Neuronal stem cell (in vitro differentiated cells): ENCODE results near the gene PAPSS2.

Source experiments
- DNase-seq: peaks from one replicate; pipeline ENCODE4 v3.0.0-alpha.2; 2013; ENCODE audit warnings: low spot score
- H2AFZ ChIP-seq: one replicate; pipeline ENCODE4 v1.6.1; 2013; ENCODE audit warnings: mild to moderate bottlenecking, low read length, inconsistent platforms
- H2AK5ac ChIP-seq: 2 replicates; pipeline ENCODE4 v1.6.1; 2013; ENCODE audit warnings: low read depth, mild to moderate bottlenecking, inconsistent platforms, low read length, moderate library complexity, mixed read lengths
- H2BK120ac ChIP-seq: 2 replicates; pipeline ENCODE4 v1.6.1; 2013; ENCODE audit warnings: low read depth, mild to moderate bottlenecking, inconsistent platforms, low read length, moderate library complexity, mixed read lengths
- H2BK12ac ChIP-seq: one replicate; pipeline ENCODE4 v1.6.1; 2013; ENCODE audit warnings: low read length, inconsistent platforms
- H2BK15ac ChIP-seq: 2 replicates; pipeline ENCODE4 v1.6.1; 2013; ENCODE audit warnings: mild to moderate bottlenecking, low read length, inconsistent platforms, mixed read lengths
- H2BK5ac ChIP-seq: one replicate; pipeline ENCODE4 v1.6.1; 2013; ENCODE audit warnings: inconsistent platforms, mild to moderate bottlenecking, low read length, moderate library complexity
- H3K14ac ChIP-seq: one replicate; pipeline ENCODE4 v1.6.1; 2013; ENCODE audit warnings: low read length, inconsistent platforms
- H3K18ac ChIP-seq: 2 replicates; pipeline ENCODE4 v1.6.1; 2013; ENCODE audit warnings: low read length, inconsistent platforms
- H3K23ac ChIP-seq: 2 replicates; pipeline ENCODE4 v1.6.1; 2013; ENCODE audit warnings: low read depth, mild to moderate bottlenecking, mixed read lengths, low read length, inconsistent platforms; ENCODE audit not compliant: poor library complexity
- H3K27ac ChIP-seq: replicated peaks from 3 replicates; pipeline ENCODE4 v1.5.1; 2013; ENCODE audit warnings: low read length, inconsistent platforms
- H3K27me3 ChIP-seq, 3 experiments: 2 replicates each; pipeline ENCODE4 v1.6.1; 2013; ENCODE audit warnings: low read length in 3 of 3, mild to moderate bottlenecking in 2 of 3, inconsistent platforms in 1 of 3, low read depth in 1 of 3, mixed read lengths in 1 of 3, moderate library complexity in 1 of 3; ENCODE audit not compliant: control insufficient read depth in 3 of 3, insufficient read depth in 3 of 3
- H3K36me3 ChIP-seq, 2 donors: replicated peaks in 1 of 2; 2 replicates each; pipeline ENCODE4 v1.6.1; 2013; ENCODE audit warnings: low read length in 2 of 2; ENCODE audit not compliant: control insufficient read depth in 2 of 2, insufficient read depth in 2 of 2
- H3K4ac ChIP-seq: 2 replicates; pipeline ENCODE4 v1.6.1; 2013; ENCODE audit warnings: inconsistent platforms, mild to moderate bottlenecking, low read length, moderate library complexity
- H3K4me1 ChIP-seq, 2 donors: 1 replicate in 1 of 2; 2 replicates in 1 of 2; pipeline ENCODE4 v1.6.1; 2013; ENCODE audit warnings: low read length in 2 of 2, low read depth in 1 of 2; ENCODE audit not compliant: control insufficient read depth in 2 of 2, insufficient read depth in 1 of 2
- H3K4me2 ChIP-seq: one replicate; pipeline ENCODE4 v1.6.1; 2013; ENCODE audit warnings: mild to moderate bottlenecking, low read length, inconsistent platforms; ENCODE audit not compliant: insufficient read depth, poor library complexity, severe bottlenecking
- H3K4me3 ChIP-seq, 2 donors: 2 replicates each; pipeline ENCODE4 v1.5.1; 2013; ENCODE audit warnings: low read length in 2 of 2, mild to moderate bottlenecking in 2 of 2, inconsistent platforms in 1 of 2, moderate library complexity in 1 of 2
- H3K79me1 ChIP-seq: one replicate; pipeline ENCODE4 v1.6.1; 2013; ENCODE audit warnings: low read depth, mild to moderate bottlenecking, inconsistent platforms, low read length, moderate library complexity
- H3K9ac ChIP-seq: one replicate; pipeline ENCODE4 v1.6.1; 2013; ENCODE audit warnings: mild to moderate bottlenecking, low read depth, low read length, inconsistent platforms; ENCODE audit not compliant: poor library complexity
- H3K9me3 ChIP-seq, 2 donors: replicated peaks in 1 of 2; 2 replicates each; pipeline versions ENCODE3 to v1.6.1; 2013; ENCODE audit warnings: low read length in 2 of 2, mild to moderate bottlenecking in 2 of 2, inconsistent platforms in 1 of 2, low read depth in 1 of 2, mixed read lengths in 1 of 2, moderate library complexity in 1 of 2; ENCODE audit not compliant: control insufficient read depth in 2 of 2, insufficient read depth in 1 of 2
- H4K8ac ChIP-seq: one replicate; pipeline ENCODE4 v1.6.1; 2013; ENCODE audit warnings: low read depth, mild to moderate bottlenecking, inconsistent platforms, low read length, moderate library complexity
- H4K91ac ChIP-seq: one replicate; pipeline ENCODE4 v1.6.1; 2013; ENCODE audit warnings: low read length, low read depth, mild to moderate bottlenecking, inconsistent platforms; ENCODE audit not compliant: poor library complexity
- WGBS, 2 donors: extraction: QIAGEN DNeasy Blood & Tissue Kit; methylation state at CpG; one replicate each; pipeline ENCODE4 v1.1.7; 2013; ENCODE audit warnings: missing lambda C conversion rate in 2 of 2, mixed read lengths in 1 of 2; ENCODE audit not compliant: insufficient read length in 2 of 2, insufficient replicate concordance in 1 of 2; ENCODE audit errors: extremely low coverage in 2 of 2; 5-methylcytosine and 5-hydroxymethylcytosine counted together

Gene PAPSS2

GRCh38 chr10:87683356-87683755, 23.7 kb downstream of the PAPSS2 start:
- Histone ChIP-seq H3K79me1 (no peaks in the 10 kb centered on the region), H2AK5ac (no peak overlapping the region), H3K27ac (no peak overlapping the region), H2BK120ac (no peak overlapping the region), H4K91ac (no peak overlapping the region), H3K9me3 (no peaks in the 10 kb centered on the region), H3K4me3 (no peak overlapping the region), H3K18ac (no peak overlapping the region), H3K14ac (no peak overlapping the region), H2BK15ac (no peak overlapping the region), H3K4me2 (no peak overlapping the region), H3K23ac (no peak overlapping the region), H3K9ac (no peak overlapping the region), H3K4me1 (no peaks in the 10 kb centered on the region), H3K27me3 (no peaks in the 10 kb centered on the region), H3K4ac (no peak overlapping the region), H4K8ac (no peak overlapping the region), H2AFZ (no peak overlapping the region), H3K36me3 (no peaks in the 10 kb centered on the region), H2BK5ac (no peak overlapping the region), H2BK12ac (no peak overlapping the region)
- DNase-seq: no peak
- WGBS, 2 donors: no CpG with 5 or more reads among the region's 4 CpGs

GRCh38 chr10:87684001-87684638, 24.4 kb downstream of the PAPSS2 start:
- WGBS, 2 donors: no CpG with 5 or more reads among the region's 7 CpGs

GRCh38 chr10:87685832-87686574, 26.3 kb downstream of the PAPSS2 start:
- no peak for DNase-seq
- Histone ChIP-seq H2BK120ac (no peak overlapping the region), H2BK12ac (no peak overlapping the region), H3K9me3 (no peaks in the 10 kb centered on the region), H2BK15ac (no peak overlapping the region), H3K36me3 (no peaks in the 10 kb centered on the region), H3K23ac (no peak overlapping the region), H3K18ac (no peak overlapping the region), H3K79me1 (no peaks in the 10 kb centered on the region), H4K91ac (no peak overlapping the region), H2AK5ac (no peak overlapping the region), H3K4ac (no peak overlapping the region), H2BK5ac (no peak overlapping the region), H3K9ac (no peak overlapping the region), H3K14ac (no peak overlapping the region), H3K27me3 (no peaks in the 10 kb centered on the region), H3K4me3 (no peak overlapping the region), H3K27ac (no peak overlapping the region), H4K8ac (no peak overlapping the region), H3K4me2 (no peak overlapping the region), H2AFZ (no peak overlapping the region), H3K4me1 (no peaks in the 10 kb centered on the region)
- no CpG with 5 or more reads among the region's 5 CpGs for WGBS, 2 donors

More at GRCh38 chr10:87684001-87684638, 24.4 kb downstream of the PAPSS2 start:
- Histone ChIP-seq H3K14ac (no peak overlapping the region), H3K18ac (no peak overlapping the region), H3K4ac (no peak overlapping the region), H3K9ac (no peak overlapping the region), H2BK15ac (no peak overlapping the region), H2BK12ac (no peak overlapping the region), H3K23ac (no peak overlapping the region), H2BK5ac (no peak overlapping the region), H4K91ac (no peak overlapping the region), H3K79me1 (no peaks in the 10 kb centered on the region), H2AK5ac (no peak overlapping the region), H3K27me3 (no peaks in the 10 kb centered on the region), H3K36me3 (no peaks in the 10 kb centered on the region), H3K4me1 (no peaks in the 10 kb centered on the region), H3K4me3 (no peak overlapping the region), H3K27ac (no peak overlapping the region), H3K4me2 (no peak overlapping the region), H4K8ac (no peak overlapping the region), H2AFZ (no peak overlapping the region), H2BK120ac (no peak overlapping the region), H3K9me3 (no peaks in the 10 kb centered on the region)
- no peak for DNase-seq

GRCh38 chr10:87691506-87692070, 31.9 kb downstream of the PAPSS2 start:
- H3K36me3 ChIP-seq: no peaks in the 10 kb centered on the region
- H2BK5ac ChIP-seq: no peak overlapping the region
- H3K18ac ChIP-seq: no peak overlapping the region
- no peak overlapping the region for H3K4me3 ChIP-seq
- no peak overlapping the region for H3K14ac ChIP-seq
- no peak overlapping the region for H2AK5ac ChIP-seq
- H2BK12ac ChIP-seq: no peak overlapping the region
- no peak for DNase-seq
- no peaks in the 10 kb centered on the region for H3K4me1 ChIP-seq
- H3K27ac ChIP-seq: no peak overlapping the region
- no peak overlapping the region for H2AFZ ChIP-seq
- H3K4me2 ChIP-seq: no peak overlapping the region
- no peak overlapping the region for H3K23ac ChIP-seq
- no peak overlapping the region for H4K8ac ChIP-seq
- no peak overlapping the region for H4K91ac ChIP-seq
- H3K4ac ChIP-seq: no peak overlapping the region
- H3K79me1 ChIP-seq: no peaks in the 10 kb centered on the region
- H3K9me3 ChIP-seq: no peaks in the 10 kb centered on the region
- no peak overlapping the region for H2BK120ac ChIP-seq
- H3K27me3 ChIP-seq: peaks cover 0 to 3% (median 0%) of the 10 kb centered on the region in 3 experiments
- WGBS, 2 donors: no CpG with 5 or more reads among the region's 3 CpGs
- H3K9ac ChIP-seq: no peak overlapping the region
- no peak overlapping the region for H2BK15ac ChIP-seq
